ENCODE measurements around the gene PSTPIP1.

Gene PSTPIP1

GRCh38 chr15:76972389-76973361, 22.3 kb upstream of the PSTPIP1 start:
- DNase-seq (ENCODE audit: low read depth): no peak
- TF ChIP-seq CTCF (IDR thresholded peaks at IDR 0.05; ENCODE audit: low read depth, low read length, missing control alignments): no peak
- no peak overlapping the region for H3K4me3 ChIP-seq (ENCODE audit: low read depth, low read length)

- no peak overlapping the region for H3K4me3 ChIP-seq (ENCODE audit: low read depth, low read length)
- peak; percentile 90 for TF ChIP-seq CTCF (IDR thresholded peaks at IDR 0.05; ENCODE audit: low read depth, low read length, missing control alignments)
- no peak for DNase-seq (ENCODE audit: low read depth)
Measured at GRCh38 chr15:76973362-76973743, 21.6 kb upstream of the PSTPIP1 start.

GRCh38 chr15:76973906-76974305, 21.0 kb upstream of the PSTPIP1 start:
- H3K4me3 ChIP-seq (ENCODE audit: low read depth, low read length): no peak overlapping the region
- no peak for DNase-seq (ENCODE audit: low read depth)
- no peak for TF ChIP-seq CTCF (IDR thresholded peaks at IDR 0.05; ENCODE audit: low read depth, low read length, missing control alignments)

- no peak for TF ChIP-seq CTCF (IDR thresholded peaks at IDR 0.05; ENCODE audit: low read depth, low read length, missing control alignments)
- H3K4me3 ChIP-seq (ENCODE audit: low read depth, low read length): no peak overlapping the region
- DNase-seq (ENCODE audit: low read depth): no peak
Measured at GRCh38 chr15:76974456-76975036, 20.4 kb upstream of the PSTPIP1 start.

GRCh38 chr15:76976141-76976540, 18.8 kb upstream of the PSTPIP1 start:
- TF ChIP-seq CTCF (IDR thresholded peaks at IDR 0.05; ENCODE audit: low read depth, low read length, missing control alignments): no peak
- H3K4me3 ChIP-seq (ENCODE audit: low read depth, low read length): no peak overlapping the region
- no peak for DNase-seq (ENCODE audit: low read depth)

GRCh38 chr15:76976572-76977270, 18.2 kb upstream of the PSTPIP1 start:
- DNase-seq (ENCODE audit: low read depth): no peak
- H3K4me3 ChIP-seq (ENCODE audit: low read depth, low read length): no peak overlapping the region
- no peak for TF ChIP-seq CTCF (IDR thresholded peaks at IDR 0.05; ENCODE audit: low read depth, low read length, missing control alignments)

Measured in GM12864 (cell line).